HG02981 (cell line): Measurements from ENCODE around the gene KLLN.
"Not testable (repeated sequence)": the region's sequence is repeated elsewhere in the genome, so short reads cannot be mapped to it uniquely, and the experiment has no call there.

Experiments used
- ATAC-seq: cut with Tn5 transposase; IDR thresholded peaks from one replicate; pipeline ENCODE4 v1.9.1; 2021; ENCODE audit warnings: mild to moderate bottlenecking, moderate library complexity; ENCODE audit not compliant: unreplicated experiment

Gene KLLN

DNA sequence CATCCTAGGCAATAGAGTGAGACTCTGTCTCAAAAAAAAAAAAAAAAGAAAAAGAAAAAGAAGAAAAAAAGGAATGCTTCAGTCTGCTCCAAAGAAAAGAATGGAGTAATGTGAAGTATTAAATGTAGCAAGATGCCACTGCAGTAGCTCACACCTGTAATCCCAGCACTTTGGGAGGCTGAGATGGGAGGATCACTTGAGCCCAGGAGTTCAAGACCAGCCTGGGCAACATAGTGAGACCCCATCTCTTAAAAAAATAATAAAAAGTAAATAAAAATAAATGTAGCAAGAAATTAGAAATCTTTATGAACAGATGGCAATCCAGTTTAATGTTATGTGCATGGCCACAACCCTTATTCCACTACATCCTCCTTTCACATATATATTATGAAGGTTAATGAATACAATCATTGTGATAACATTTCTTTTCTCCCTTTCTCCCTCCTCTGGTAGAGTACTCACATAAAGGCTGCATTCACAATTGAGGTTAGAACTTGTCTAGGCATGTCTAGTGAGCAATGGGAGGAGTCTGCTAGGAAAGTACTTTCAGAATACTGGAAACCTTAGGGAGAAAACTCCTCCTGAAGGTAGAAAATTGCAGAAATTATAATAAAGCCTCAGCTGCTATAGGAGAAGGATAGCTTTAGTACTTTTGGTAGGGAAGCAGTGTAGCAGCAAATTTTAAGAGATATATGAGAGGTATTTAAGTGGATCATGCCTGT, 20.4 kb downstream of the KLLN start:
- ATAC-seq: no peak

- ATAC-seq: no peak
Measured at GRCh38 chr10:87842220-87842641, 21.1 kb downstream of the KLLN start.

GRCh38 chr10:87841186-87841585, 22.1 kb downstream of the KLLN start:
- ATAC-seq: no peak

DNA sequence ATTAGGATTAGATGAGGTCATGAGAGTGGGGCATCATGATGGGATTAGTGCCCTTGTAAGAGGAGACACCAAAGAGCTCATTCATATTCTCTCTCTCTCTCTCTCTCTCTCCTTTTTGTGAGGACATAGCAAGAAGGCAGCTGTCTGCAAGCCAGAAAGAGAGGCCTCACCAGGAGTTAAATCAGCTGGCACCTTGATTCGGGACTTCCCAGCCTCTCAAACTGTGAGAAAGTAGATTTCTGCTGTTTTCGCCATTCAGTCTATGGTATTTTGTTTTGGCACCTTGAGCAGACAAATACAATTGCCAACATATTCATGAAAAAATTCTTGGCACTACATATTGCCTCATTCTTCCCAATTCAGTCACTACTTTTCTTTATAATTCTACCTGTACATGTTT, 24.7 kb downstream of the KLLN start:
- ATAC-seq: no peak

DNA sequence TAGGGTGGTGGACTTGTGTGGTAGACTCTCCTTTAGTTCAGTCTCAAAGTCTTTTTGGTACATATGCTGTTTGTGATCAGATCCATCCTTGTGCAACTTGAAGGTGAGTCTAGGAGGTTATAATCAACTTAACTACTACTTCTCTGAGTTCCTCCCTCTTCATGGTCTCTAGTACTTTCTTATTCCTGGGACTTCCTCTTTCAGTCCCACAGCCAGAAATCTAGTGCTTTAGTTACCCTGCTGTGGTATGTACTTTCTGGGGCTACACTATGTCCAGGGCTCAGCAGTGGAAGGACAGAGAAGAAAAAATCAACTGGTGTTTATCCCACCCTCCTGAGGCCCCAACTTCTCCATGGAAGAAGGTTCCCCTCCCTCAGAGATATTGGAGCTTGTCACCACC, 25.9 kb downstream of the KLLN start:
- no peak for ATAC-seq

GRCh38 chr10:87836098-87836497, 27.2 kb downstream of the KLLN start:
- no peak for ATAC-seq

DNA sequence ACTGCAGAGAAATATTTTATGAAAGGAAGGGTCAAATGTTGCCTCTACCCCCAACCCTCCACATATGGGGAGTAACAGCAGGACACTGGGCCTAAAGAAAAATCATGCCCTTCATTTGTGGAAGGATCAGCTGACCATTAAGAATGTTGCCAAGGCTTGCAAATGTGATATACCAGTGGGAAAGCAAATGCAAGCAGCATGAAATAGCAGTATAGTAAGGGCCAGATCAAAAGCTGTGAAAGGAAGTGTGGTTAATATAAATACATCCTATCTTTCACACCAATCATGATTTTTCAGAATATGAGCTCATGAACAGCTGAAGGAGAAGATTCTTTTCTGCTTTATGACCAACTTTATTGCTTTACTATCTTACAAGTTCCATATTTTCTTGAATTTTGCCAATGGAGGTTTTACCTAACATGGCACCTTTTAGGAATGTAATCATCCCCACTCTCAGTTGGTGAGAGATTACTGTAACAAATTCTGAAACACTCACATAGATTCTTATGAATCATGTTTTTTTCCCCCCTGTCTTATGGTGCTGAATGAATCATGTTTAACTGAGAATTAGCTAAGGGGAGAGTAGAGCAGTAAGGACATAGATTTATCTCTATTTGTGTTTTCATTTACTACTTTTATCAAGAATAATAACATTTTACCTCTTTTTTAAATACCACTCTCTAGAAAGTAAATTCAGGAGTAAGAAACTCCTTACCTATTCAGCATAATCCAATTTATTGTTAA, 33.2 kb downstream of the KLLN start:
- ATAC-seq: no peak

GRCh38 chr10:87829051-87829450, 34.3 kb downstream of the KLLN start:
- not testable (repeated sequence) for ATAC-seq

- ATAC-seq: no peak
Measured at GRCh38 chr10:87827681-87828080, 35.7 kb downstream of the KLLN start.

GRCh38 chr10:87826653-87827052, 36.7 kb downstream of the KLLN start:
- ATAC-seq: no peak

DNA sequence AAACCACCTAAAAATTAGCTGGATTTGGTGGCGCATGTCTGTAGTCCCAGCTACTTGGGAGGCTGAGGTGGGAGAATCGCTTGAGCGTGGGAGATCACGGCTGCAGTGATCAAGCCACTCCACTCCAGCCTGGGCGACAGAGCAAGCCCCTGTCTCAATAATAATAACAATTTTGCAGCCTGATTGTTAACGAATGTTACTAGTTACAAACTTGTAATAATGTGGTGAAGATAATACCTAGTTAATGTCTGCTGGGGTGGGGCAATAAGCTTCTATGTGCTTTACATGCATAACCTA, 44.1 kb downstream of the KLLN start:
- ATAC-seq: no peak

GRCh38 chr10:87818505-87819288, 44.6 kb downstream of the KLLN start:
- ATAC-seq: peak; percentile 43

DNA sequence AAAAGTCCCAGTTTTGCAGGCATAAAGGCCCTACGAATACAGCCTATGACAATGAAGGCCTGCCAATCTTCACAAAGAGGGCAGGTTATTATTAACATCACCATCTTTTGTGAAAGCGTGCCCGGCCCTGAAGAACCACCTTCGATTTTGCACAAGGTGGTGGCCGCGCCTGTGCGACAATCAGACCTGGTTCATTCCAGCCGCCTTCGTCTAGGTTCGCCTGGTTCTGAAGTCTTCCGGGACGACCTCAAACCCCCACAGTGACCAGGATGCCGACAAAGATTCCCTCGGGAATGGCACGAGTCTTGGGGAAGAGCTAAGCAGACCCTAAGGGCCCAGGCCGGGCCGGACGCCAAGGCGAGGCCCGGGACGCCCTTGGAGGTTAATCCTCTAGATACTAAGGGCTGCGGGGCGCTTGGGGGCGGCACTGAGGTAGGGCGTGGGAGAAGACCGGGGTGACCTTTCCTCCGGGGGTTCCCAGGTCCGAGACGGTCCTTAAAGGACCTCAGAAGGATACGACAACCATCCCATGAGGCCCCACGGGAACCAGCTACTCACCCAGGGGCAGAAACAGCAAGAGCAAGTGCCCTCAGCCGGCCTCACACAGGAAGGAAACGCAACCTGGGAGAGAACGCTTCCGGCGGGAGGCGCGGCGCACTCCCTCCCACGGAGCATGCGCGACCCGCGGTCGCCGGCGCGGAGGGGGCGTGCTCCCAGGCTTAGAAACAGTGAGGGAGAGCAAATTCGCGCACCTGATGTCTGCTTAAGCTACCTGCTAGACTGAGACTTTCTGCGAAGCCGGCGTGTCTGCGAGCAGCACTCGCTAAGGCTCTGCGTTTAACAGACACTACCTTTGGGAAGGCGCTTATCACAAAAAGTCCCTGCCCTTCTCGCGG, 45.5 kb downstream of the KLLN start, which contains the start of gene ATAD1:
Gene ATAD1 (minus strand): TSS at position 618 of the 896 bp plus-strand sequence. CDS start 3,627 bp downstream, outside the sequence.
- ATAC-seq: peak; percentile 66

- no peak for ATAC-seq
Measured at GRCh38 chr10:87816898-87817608, 46.3 kb downstream of the KLLN start.

GRCh38 chr10:87816163-87816897, 47.0 kb downstream of the KLLN start:
- no peak for ATAC-seq
